ENCODE data around the gene SPOP.

SPOP gene

GRCh38 chr17:49630113-49630900 lies 47.6 kb downstream of the SPOP start:
- Histone ChIP-seq H3K9ac (ENCODE audit: low read depth, low read length) (no peak overlapping the region), H3K36me3 (ENCODE audit: insufficient read depth, low read length) (no peaks in the 10 kb centered on the region), H3K27me3 (ENCODE audit: insufficient read depth, low read length) (no peaks in the 10 kb centered on the region), H3K4me1 (ENCODE audit: insufficient read depth, low read length) (peaks cover 26% of the 10 kb centered on the region), H3K9me3 (ENCODE audit: insufficient read depth, low read depth, low read length) (no peaks in the 10 kb centered on the region), H3K27ac (ENCODE audit: low read depth, low read length) (no peak overlapping the region), H3K4me3 (ENCODE audit: low read length) (no peak overlapping the region)
- WGBS: 93% methylated on average over 4 of the region's 6 CpGs

- H3K36me3 ChIP-seq (ENCODE audit: insufficient read depth, low read length): no peaks in the 10 kb centered on the region
- H3K4me3 ChIP-seq (ENCODE audit: low read length): no peak overlapping the region
- peaks cover 17% of the 10 kb centered on the region for H3K4me1 ChIP-seq (ENCODE audit: insufficient read depth, low read length)
- no peaks in the 10 kb centered on the region for H3K9me3 ChIP-seq (ENCODE audit: insufficient read depth, low read depth, low read length)
- H3K9ac ChIP-seq (ENCODE audit: low read depth, low read length): no peak overlapping the region
- no peak overlapping the region for H3K27ac ChIP-seq (ENCODE audit: low read depth, low read length)
- H3K27me3 ChIP-seq (ENCODE audit: insufficient read depth, low read length): no peaks in the 10 kb centered on the region
Measured at GRCh38 chr17:49629447-49629846, 48.5 kb downstream of the SPOP start.

GRCh38 chr17:49624896-49625295 lies 53.0 kb downstream of the SPOP start:
- WGBS: 69% methylated on average over 2 of the region's 3 CpGs
- H3K9me3 ChIP-seq (ENCODE audit: insufficient read depth, low read depth, low read length): no peaks in the 10 kb centered on the region
- no peak overlapping the region for H3K9ac ChIP-seq (ENCODE audit: low read depth, low read length)
- no peak overlapping the region for H3K4me3 ChIP-seq (ENCODE audit: low read length)
- no peaks in the 10 kb centered on the region for H3K27me3 ChIP-seq (ENCODE audit: insufficient read depth, low read length)
- H3K36me3 ChIP-seq (ENCODE audit: insufficient read depth, low read length): peaks cover 22% of the 10 kb centered on the region
- H3K27ac ChIP-seq (ENCODE audit: low read depth, low read length): no peak overlapping the region
- H3K4me1 ChIP-seq (ENCODE audit: insufficient read depth, low read length): no peaks in the 10 kb centered on the region

- H3K9ac ChIP-seq (ENCODE audit: low read depth, low read length): no peak overlapping the region
- no peak overlapping the region for H3K4me3 ChIP-seq (ENCODE audit: low read length)
- WGBS: 92% methylated on average over 2 of the region's 2 CpGs
- H3K9me3 ChIP-seq (ENCODE audit: insufficient read depth, low read depth, low read length): no peaks in the 10 kb centered on the region
- no peak overlapping the region for H3K27ac ChIP-seq (ENCODE audit: low read depth, low read length)
- H3K4me1 ChIP-seq (ENCODE audit: insufficient read depth, low read length): no peaks in the 10 kb centered on the region
- H3K27me3 ChIP-seq (ENCODE audit: insufficient read depth, low read length): no peaks in the 10 kb centered on the region
- H3K36me3 ChIP-seq (ENCODE audit: insufficient read depth, low read length): peaks cover 42% of the 10 kb centered on the region
Measured at GRCh38 chr17:49621946-49622529, 55.9 kb downstream of the SPOP start.

GRCh38 chr17:49621420-49621819 lies 56.5 kb downstream of the SPOP start:
- Histone ChIP-seq H3K4me3 (ENCODE audit: low read length) (no peak overlapping the region), H3K36me3 (ENCODE audit: insufficient read depth, low read length) (peaks cover 47% of the 10 kb centered on the region), H3K9ac (ENCODE audit: low read depth, low read length) (no peak overlapping the region), H3K9me3 (ENCODE audit: insufficient read depth, low read depth, low read length) (no peaks in the 10 kb centered on the region), H3K27me3 (ENCODE audit: insufficient read depth, low read length) (no peaks in the 10 kb centered on the region), H3K4me1 (ENCODE audit: insufficient read depth, low read length) (no peaks in the 10 kb centered on the region), H3K27ac (ENCODE audit: low read depth, low read length) (no peak overlapping the region)

GRCh38 chr17:49618028-49618611 lies 59.8 kb downstream of the SPOP start:
- no peak overlapping the region for H3K4me3 ChIP-seq (ENCODE audit: low read length)
- H3K4me1 ChIP-seq (ENCODE audit: insufficient read depth, low read length): no peaks in the 10 kb centered on the region
- H3K9me3 ChIP-seq (ENCODE audit: insufficient read depth, low read depth, low read length): no peaks in the 10 kb centered on the region
- no peaks in the 10 kb centered on the region for H3K27me3 ChIP-seq (ENCODE audit: insufficient read depth, low read length)
- H3K27ac ChIP-seq (ENCODE audit: low read depth, low read length): no peak overlapping the region
- WGBS: 88% methylated on average over 3 of the region's 3 CpGs
- peaks cover 66% of the 10 kb centered on the region for H3K36me3 ChIP-seq (ENCODE audit: insufficient read depth, low read length)
- no peak overlapping the region for H3K9ac ChIP-seq (ENCODE audit: low read depth, low read length)

- H3K4me1 ChIP-seq (ENCODE audit: insufficient read depth, low read length): no peaks in the 10 kb centered on the region
- no peaks in the 10 kb centered on the region for H3K9me3 ChIP-seq (ENCODE audit: insufficient read depth, low read depth, low read length)
- H3K4me3 ChIP-seq (ENCODE audit: low read length): no peak overlapping the region
- 96% methylated on average over 10 of the region's 10 CpGs for WGBS
- no peak overlapping the region for H3K9ac ChIP-seq (ENCODE audit: low read depth, low read length)
- H3K27ac ChIP-seq (ENCODE audit: low read depth, low read length): no peak overlapping the region
- peaks cover 59% of the 10 kb centered on the region for H3K36me3 ChIP-seq (ENCODE audit: insufficient read depth, low read length)
- H3K27me3 ChIP-seq (ENCODE audit: insufficient read depth, low read length): no peaks in the 10 kb centered on the region
Measured at GRCh38 chr17:49616601-49617131, 61.2 kb downstream of the SPOP start.

GRCh38 chr17:49616086-49616485 lies 61.8 kb downstream of the SPOP start:
- no peak overlapping the region for H3K4me3 ChIP-seq (ENCODE audit: low read length)
- H3K27ac ChIP-seq (ENCODE audit: low read depth, low read length): no peak overlapping the region
- H3K4me1 ChIP-seq (ENCODE audit: insufficient read depth, low read length): no peaks in the 10 kb centered on the region

GRCh38 chr17:49613182-49613800 lies 64.6 kb downstream of the SPOP start:
- Histone ChIP-seq H3K27ac (ENCODE audit: low read depth, low read length) (no peak overlapping the region), H3K4me1 (ENCODE audit: insufficient read depth, low read length) (no peaks in the 10 kb centered on the region), H3K9ac (ENCODE audit: low read depth, low read length) (no peak overlapping the region), H3K27me3 (ENCODE audit: insufficient read depth, low read length) (no peaks in the 10 kb centered on the region), H3K36me3 (ENCODE audit: insufficient read depth, low read length) (peaks cover 61% of the 10 kb centered on the region), H3K9me3 (ENCODE audit: insufficient read depth, low read depth, low read length) (no peaks in the 10 kb centered on the region), H3K4me3 (ENCODE audit: low read length) (no peak overlapping the region)
- WGBS: 83% methylated on average over 1 of the region's 1 CpG

More at GRCh38 chr17:49616086-49616485, 61.8 kb downstream of the SPOP start:
- peaks cover 56% of the 10 kb centered on the region for H3K36me3 ChIP-seq (ENCODE audit: insufficient read depth, low read length)
- no peaks in the 10 kb centered on the region for H3K27me3 ChIP-seq (ENCODE audit: insufficient read depth, low read length)
- WGBS: 85% methylated on average over 3 of the region's 3 CpGs
- H3K9me3 ChIP-seq (ENCODE audit: insufficient read depth, low read depth, low read length): no peaks in the 10 kb centered on the region
- H3K9ac ChIP-seq (ENCODE audit: low read depth, low read length): no peak overlapping the region

- peaks cover 62% of the 10 kb centered on the region for H3K36me3 ChIP-seq (ENCODE audit: insufficient read depth, low read length)
- no peak overlapping the region for H3K9ac ChIP-seq (ENCODE audit: low read depth, low read length)
- H3K27ac ChIP-seq (ENCODE audit: low read depth, low read length): no peak overlapping the region
- WGBS: 92% methylated on average over 1 of the region's 1 CpG
- no peaks in the 10 kb centered on the region for H3K27me3 ChIP-seq (ENCODE audit: insufficient read depth, low read length)
- no peaks in the 10 kb centered on the region for H3K9me3 ChIP-seq (ENCODE audit: insufficient read depth, low read depth, low read length)
- no peaks in the 10 kb centered on the region for H3K4me1 ChIP-seq (ENCODE audit: insufficient read depth, low read length)
- no peak overlapping the region for H3K4me3 ChIP-seq (ENCODE audit: low read length)
Measured at GRCh38 chr17:49612726-49613125, 65.2 kb downstream of the SPOP start.
